ENCODE measurements around the gene MKLN1.

MKLN1 gene

GRCh38 chr7:131383417-131384285, 56.0 kb downstream of the MKLN1 start:
- Histone ChIP-seq H3K4me3 (ENCODE audit: low read depth, low read length) (no peak overlapping the region), H3K27ac (no peak overlapping the region), H3K27me3 (replicated peaks) (no peaks in the 10 kb centered on the region), H3K36me3 (replicated peaks) (no peaks in the 10 kb centered on the region)
- no peak for TF ChIP-seq CTCF (IDR thresholded peaks at IDR 0.05; ENCODE audit: low read depth, low read length, missing control alignments)
- DNase-seq = peak; percentile 11
- in situ Hi-C loops (cut with HindIII; ENCODE audit: low pct_ligation_motif_present, low sequenced_read_pairs) = no loop called here

GRCh38 chr7:131384286-131384635, 56.6 kb downstream of the MKLN1 start:
- no peak for TF ChIP-seq CTCF (IDR thresholded peaks at IDR 0.05; ENCODE audit: low read depth, low read length, missing control alignments)
- Histone ChIP-seq H3K36me3 (replicated peaks) (no peaks in the 10 kb centered on the region), H3K27me3 (replicated peaks) (no peaks in the 10 kb centered on the region), H3K4me3 (ENCODE audit: low read depth, low read length) (no peak overlapping the region), H3K27ac (no peak overlapping the region)
- in situ Hi-C loops (cut with HindIII; ENCODE audit: low pct_ligation_motif_present, low sequenced_read_pairs) = no loop called here
- DNase-seq = no peak

GRCh38 chr7:131385039-131385605, 57.4 kb downstream of the MKLN1 start:
- H3K4me3 ChIP-seq (ENCODE audit: low read depth, low read length) = no peak overlapping the region
- H3K36me3 ChIP-seq (replicated peaks) = no peaks in the 10 kb centered on the region
- no peak for DNase-seq
- H3K27ac ChIP-seq = no peak overlapping the region
- no peaks in the 10 kb centered on the region for H3K27me3 ChIP-seq (replicated peaks)
- in situ Hi-C loops (cut with HindIII; ENCODE audit: low pct_ligation_motif_present, low sequenced_read_pairs) = no loop called here
- no peak for TF ChIP-seq CTCF (IDR thresholded peaks at IDR 0.05; ENCODE audit: low read depth, low read length, missing control alignments)

GRCh38 chr7:131388126-131388525, 60.5 kb downstream of the MKLN1 start:
- no peaks in the 10 kb centered on the region for H3K36me3 ChIP-seq (replicated peaks)
- no peak overlapping the region for H3K27ac ChIP-seq
- no peak for DNase-seq
- in situ Hi-C loops (cut with HindIII; ENCODE audit: low pct_ligation_motif_present, low sequenced_read_pairs) = no loop called here
- no peak overlapping the region for H3K4me3 ChIP-seq (ENCODE audit: low read depth, low read length)
- H3K27me3 ChIP-seq (replicated peaks) = no peaks in the 10 kb centered on the region
- no peak for TF ChIP-seq CTCF (IDR thresholded peaks at IDR 0.05; ENCODE audit: low read depth, low read length, missing control alignments)

GRCh38 chr7:131390275-131390674, 62.6 kb downstream of the MKLN1 start:
- no peak for DNase-seq
- Histone ChIP-seq H3K27ac (no peak overlapping the region), H3K27me3 (replicated peaks) (no peaks in the 10 kb centered on the region), H3K4me3 (ENCODE audit: low read depth, low read length) (no peak overlapping the region), H3K36me3 (replicated peaks) (no peaks in the 10 kb centered on the region)
- no peak for TF ChIP-seq CTCF (IDR thresholded peaks at IDR 0.05; ENCODE audit: low read depth, low read length, missing control alignments)
- in situ Hi-C loops (cut with HindIII; ENCODE audit: low pct_ligation_motif_present, low sequenced_read_pairs) = no loop called here
